NB4 (cell line): ENCODE results near the gene POLDIP3.

ENCODE experiments used
- DNase-seq: peaks from one replicate; pipeline ENCODE4 v3.0.0; 2010; ENCODE audit warnings: low read depth
- H3K4me3 ChIP-seq: one replicate; pipeline ENCODE4 v1.5.1; 2011; ENCODE audit warnings: mild to moderate bottlenecking, low read depth, low read length, moderate library complexity
- CTCF ChIP-seq: IDR thresholded peaks from one replicate; pipeline ENCODE4 v1.5.1; 2012; ENCODE audit warnings: low read depth, low read length
- MYC ChIP-seq: IDR thresholded peaks from 2 replicates; pipeline ENCODE4 v1.6.1; 2011; ENCODE audit warnings: low read depth, low read length
- POLR2A ChIP-seq: IDR thresholded peaks from 2 replicates; pipeline ENCODE4 v1.6.1; 2011; ENCODE audit warnings: mild to moderate bottlenecking; ENCODE audit not compliant: insufficient read length; ENCODE audit errors: extremely low read depth
- TF ChIP-seq, protein P1 (sequence below): IDR thresholded peaks from 2 replicates; pipeline ENCODE4 v1.6.1; 2011; ENCODE audit warnings: low read depth, low read length

Gene POLDIP3

GRCh38 chr22:42653999-42654398, 39.3 kb upstream of the POLDIP3 start:
- TF ChIP-seq POLR2A (no peak), CTCF (no peak), MYC (no peak)
- TF ChIP-seq, protein P1, sequence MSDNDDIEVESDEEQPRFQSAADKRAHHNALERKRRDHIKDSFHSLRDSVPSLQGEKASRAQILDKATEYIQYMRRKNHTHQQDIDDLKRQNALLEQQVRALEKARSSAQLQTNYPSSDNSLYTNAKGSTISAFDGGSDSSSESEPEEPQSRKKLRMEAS: no peak
- no peak for DNase-seq
- H3K4me3 ChIP-seq: no peak overlapping the region

DNA sequence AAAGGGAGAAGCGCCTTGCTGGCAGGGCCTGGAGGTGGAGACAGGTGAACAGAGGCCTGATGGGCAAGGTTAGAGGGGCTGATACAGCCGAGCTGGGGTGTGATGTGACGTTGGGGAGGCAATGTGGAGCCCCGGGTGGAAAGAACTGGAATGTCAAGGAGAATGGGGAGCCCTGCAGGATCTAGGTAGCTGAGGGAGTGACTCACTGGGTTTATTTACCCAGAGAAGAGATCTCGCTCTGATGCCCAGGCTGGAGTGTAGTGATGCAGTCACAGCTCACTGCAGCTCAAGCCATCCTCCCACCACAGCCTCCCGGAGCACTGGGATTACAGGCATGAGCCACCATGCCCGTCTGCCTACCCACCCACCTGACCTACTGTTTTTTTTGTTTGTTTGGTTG, 36.5 kb upstream of the POLDIP3 start:
- TF ChIP-seq POLR2A: no peak
- TF ChIP-seq CTCF: no peak
- TF ChIP-seq, protein P1: no peak
- no peak for TF ChIP-seq MYC
- no peak for DNase-seq

GRCh38 chr22:42649246-42650099, 34.8 kb upstream of the POLDIP3 start, which contains the start of gene CYB5R3:
CYB5R3 (minus strand) TSS chr22:42649392; CDS start chr22:42649315, 77 bp downstream.
- TF ChIP-seq POLR2A (peak; percentile 30), MYC (no peak)
- DNase-seq: peak; percentile 83
- H3K4me3 ChIP-seq: peak within 1 kb of the TSS; percentile 75

More for the DNA sequence above, 36.5 kb upstream of the POLDIP3 start:
- H3K4me3 ChIP-seq: no peak overlapping the region

GRCh38 chr22:42648368-42649245, 33.9 kb upstream of the POLDIP3 start:
- H3K4me3 ChIP-seq: peak overlapping the region; percentile 75
- TF ChIP-seq CTCF (no peak), MYC (no peak), POLR2A (no peak)
- TF ChIP-seq, protein P1: no peak
- peak; percentile 56 for DNase-seq

DNA sequence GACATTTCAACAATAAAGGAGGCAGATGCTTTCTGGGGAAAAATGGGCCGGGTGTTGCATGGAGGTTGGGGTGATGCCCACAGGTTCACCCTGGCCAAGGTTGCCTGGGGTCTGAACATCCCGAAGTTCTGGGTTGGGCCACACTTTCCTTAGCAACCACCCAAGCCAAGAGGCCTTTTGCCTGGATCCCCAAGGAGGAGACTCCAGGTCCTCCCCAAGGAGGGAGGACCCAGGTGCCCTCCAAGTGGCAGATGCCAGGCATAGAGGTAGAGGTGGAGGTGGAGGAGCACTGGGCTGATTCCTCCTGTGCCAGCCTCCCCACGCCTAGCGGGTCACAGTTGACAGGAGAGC, 33.3 kb upstream of the POLDIP3 start:
- H3K4me3 ChIP-seq: peak overlapping the region; percentile 75
- no peak for TF ChIP-seq POLR2A
- no peak for TF ChIP-seq CTCF
- no peak for TF ChIP-seq MYC
- TF ChIP-seq, protein P1: no peak
- DNase-seq: no peak

DNA sequence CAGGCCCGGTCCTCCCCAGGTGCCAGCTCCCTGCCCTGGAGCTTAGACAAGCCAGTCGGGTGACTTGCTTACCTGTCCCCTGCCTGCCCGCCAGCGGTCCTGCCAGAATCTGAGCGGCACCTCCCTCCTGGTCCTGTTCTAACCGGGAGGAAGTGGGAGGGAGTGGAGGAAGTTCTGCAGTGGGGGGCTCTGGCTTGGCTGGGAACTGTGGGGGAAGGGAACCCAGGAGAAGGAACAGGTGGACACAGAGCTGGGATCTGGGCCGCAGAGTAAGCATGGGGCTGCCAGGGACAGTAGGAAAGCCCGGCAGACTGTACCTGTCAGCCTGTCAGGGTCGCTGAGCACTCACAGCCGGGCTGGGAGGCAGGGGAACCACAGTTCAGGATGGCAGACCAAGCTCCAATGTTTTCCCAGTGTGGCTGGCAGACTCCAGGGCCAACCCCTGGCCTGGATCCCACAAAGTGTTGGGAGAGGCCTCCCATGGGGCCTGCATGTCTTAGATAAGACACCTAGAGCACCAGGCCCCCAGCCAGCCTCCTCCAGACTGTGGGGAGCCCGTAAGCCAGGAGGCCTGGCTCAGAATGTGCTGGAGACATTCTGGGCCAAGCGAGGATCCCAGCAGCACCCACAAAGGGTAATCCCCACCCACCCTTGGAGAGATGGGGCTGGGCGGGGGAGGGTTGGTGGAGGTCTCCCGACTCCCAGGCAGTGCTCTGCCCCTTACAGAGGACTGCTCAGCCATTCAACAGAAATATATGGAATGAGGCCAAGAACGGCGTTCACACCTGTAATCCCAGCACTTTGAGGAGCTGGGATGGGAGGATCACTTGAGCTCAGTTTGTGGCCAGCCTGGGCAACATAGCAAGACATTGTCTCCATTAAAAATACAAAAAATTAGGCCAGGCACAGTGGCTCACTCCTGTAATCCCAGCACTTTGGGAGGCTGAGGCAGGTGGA, 32.2 kb upstream of the POLDIP3 start:
- H3K4me3 ChIP-seq: no peak overlapping the region
- no peak for DNase-seq
- no peak for TF ChIP-seq MYC
- TF ChIP-seq, protein P1: no peak
- no peak for TF ChIP-seq POLR2A
- TF ChIP-seq CTCF: no peak
